HG03439 (cell line): ENCODE data around the gene C1QTNF1.

ENCODE experiments used
- ATAC-seq: cut with Tn5 transposase; IDR thresholded peaks from one replicate; pipeline ENCODE4 v1.9.1; 2021; ENCODE audit warnings: mild to moderate bottlenecking, moderate library complexity; ENCODE audit not compliant: unreplicated experiment

The C1QTNF1 gene

GRCh38 chr17:79088997-79089328, 65.0 kb downstream of the C1QTNF1 start:
- no peak for ATAC-seq

DNA sequence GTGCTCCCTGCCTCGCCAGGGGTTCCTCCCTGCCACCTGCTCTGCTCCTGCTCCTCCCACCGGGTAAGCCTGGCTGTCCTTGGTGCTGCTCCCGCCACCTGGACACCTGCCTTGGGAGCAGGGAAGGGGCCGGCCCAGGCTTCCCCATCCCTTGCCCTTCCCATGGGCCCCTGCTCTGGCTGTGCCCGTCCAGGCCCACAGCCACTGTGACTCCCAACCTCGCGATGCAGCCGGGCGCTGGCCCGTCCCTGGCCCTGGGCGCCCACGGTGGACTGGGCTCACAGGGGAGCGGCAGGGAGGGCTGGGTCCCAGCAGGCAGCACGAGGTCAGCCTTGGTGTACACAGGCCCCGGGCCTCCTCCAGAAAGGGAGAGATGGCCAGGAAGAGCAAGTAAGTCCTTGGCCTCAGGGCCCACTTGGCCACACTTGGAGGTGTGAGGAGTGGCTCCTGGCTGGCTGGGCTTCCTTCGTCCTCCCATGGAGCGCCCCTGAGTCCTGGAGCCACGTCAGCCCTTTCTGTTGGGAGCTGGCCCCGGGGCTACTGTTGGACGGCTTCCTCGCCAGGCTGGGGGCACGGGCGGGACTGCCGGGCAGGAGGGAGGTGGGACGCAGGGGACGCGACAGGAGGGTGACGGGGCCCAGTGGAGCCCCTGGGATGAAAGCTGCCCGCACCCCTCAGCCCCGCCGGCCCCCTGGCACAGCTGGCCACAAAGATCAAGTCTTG, 65.9 kb downstream of the C1QTNF1 start:
- ATAC-seq: no peak

DNA sequence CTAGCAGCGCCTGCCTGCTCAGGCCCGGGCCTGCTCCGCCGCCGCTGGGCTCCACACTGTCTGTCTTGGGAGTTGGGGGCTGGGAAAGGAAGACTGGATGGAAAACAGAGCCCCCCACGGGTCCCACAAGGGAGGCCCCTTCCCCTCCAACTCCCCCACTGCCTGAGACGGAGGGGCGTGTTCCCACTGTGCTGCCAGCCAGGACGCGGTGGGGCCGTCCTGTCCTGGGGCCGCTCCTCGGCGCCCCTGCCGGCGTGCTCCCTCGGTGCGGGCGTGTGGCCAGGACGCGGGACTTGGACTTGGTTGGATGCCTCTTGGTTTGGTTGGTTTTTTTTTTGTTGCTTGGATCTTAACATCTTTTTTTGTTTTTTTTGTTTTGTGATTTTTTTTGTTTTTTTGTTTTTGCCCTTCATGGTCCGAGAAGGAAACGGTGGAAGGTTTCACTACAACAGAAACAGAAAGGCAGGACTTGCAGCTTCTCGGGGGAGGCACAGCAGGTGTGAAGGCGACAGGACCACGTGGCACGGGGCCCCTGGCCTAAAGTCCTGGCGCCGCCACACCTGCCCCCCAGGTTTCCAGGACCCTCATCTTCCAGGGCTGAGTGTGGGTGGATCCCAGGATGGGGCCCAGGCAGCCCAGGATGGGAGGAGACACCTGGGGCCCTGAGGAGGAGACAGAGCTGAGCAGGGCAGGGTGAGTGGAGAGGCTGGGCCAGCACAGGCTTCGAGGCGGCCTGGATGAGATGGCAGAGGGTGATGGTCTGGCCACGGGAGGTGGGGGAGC, 66.7 kb downstream of the C1QTNF1 start:
- no peak for ATAC-seq

GRCh38 chr17:79091226-79091670, 67.3 kb downstream of the C1QTNF1 start:
- no peak for ATAC-seq

- ATAC-seq: no peak
Measured at GRCh38 chr17:79092567-79092966, 68.6 kb downstream of the C1QTNF1 start.

DNA sequence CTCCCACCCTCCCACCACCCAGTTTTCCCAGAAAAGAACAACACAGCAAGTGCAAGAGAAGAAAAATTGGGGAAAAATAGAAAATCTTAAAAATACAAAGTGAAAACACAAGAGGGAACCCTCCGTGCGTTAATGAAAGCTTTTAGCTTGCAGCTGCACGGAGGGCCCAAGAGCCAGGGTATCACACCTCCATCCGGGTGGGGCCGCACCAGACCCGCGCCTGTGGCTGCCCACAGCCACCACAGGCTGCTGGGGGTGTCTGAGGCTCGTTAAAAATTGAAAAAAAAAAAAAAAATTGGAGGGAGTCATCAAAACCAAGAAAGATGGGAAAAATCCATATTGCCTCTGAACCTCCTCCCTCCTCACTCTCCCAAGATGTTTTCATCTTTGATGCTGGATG, 69.3 kb downstream of the C1QTNF1 start:
- no peak for ATAC-seq

DNA sequence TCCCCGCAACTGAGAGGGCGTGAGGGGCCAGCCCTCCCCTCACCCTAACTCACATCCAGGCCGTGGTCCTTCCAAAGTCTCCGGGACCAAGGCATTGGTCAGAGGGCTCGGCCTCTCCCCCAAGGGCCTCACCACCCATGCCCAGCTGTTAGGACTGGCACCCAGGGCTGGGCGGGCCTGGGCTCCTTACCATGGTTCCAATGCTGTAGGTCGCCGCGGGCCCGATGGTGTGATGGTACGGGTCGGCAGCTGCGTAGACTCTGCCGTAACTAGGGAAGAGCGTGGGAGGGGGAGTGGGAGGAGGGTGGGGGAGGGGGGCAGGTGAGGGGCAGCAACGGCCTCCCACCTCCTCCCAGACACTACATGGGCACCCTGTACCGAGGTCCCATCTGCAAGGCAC, 70.3 kb downstream of the C1QTNF1 start:
- ATAC-seq: no peak

DNA sequence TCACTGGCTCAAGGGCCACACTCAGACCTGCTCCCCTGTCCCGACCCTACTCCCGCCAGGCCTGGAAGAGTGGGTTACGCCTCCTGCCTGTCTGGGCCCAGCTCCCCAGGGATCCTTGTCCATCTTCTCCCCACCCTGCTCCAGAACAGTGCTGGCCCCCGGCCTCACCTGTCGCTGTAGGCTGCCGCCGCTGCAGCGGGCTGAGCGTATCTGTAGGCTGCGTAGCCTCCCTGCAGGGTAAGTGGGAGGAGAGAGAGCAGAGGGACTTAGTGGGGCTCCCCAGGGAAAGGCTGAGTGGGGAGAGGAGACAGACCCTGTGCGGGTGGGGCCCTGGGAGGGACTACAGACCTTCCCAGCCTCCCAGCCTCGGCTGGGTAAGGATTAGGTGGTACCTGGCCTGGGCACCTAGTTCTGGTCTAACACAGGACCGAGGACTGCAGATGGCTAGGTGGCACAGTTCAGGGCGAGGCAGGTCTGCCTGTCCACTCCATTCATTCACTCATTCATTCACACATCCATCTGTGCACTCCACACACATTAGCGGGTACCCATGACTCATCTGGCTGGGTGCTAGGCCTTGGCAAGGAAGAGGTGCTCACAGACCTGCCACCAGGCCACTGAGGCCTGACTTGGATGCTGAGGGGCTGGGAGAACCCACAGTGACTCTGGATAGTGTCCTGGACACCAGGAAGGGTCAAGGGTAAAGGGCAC, 71.5 kb downstream of the C1QTNF1 start:
- ATAC-seq: no peak

DNA sequence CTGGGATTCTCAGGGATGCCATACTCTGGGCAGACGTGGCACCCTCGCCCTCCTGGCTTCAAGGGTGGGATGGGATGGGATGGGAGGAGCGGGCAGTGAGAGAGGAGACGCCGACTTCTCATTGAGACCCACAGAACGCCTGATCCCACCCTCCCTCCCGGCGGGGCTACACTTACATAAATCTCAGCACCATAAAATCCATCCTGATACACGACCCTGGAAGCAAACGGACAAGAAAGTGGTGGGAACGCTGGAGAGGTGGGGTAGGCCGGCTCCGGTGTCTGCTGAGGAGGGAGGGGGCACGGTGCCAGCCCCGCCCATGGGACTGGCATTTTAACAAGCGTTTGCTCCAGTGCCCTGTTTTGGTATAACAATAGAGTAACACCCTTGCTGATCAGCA, 72.5 kb downstream of the C1QTNF1 start:
- no peak for ATAC-seq

DNA sequence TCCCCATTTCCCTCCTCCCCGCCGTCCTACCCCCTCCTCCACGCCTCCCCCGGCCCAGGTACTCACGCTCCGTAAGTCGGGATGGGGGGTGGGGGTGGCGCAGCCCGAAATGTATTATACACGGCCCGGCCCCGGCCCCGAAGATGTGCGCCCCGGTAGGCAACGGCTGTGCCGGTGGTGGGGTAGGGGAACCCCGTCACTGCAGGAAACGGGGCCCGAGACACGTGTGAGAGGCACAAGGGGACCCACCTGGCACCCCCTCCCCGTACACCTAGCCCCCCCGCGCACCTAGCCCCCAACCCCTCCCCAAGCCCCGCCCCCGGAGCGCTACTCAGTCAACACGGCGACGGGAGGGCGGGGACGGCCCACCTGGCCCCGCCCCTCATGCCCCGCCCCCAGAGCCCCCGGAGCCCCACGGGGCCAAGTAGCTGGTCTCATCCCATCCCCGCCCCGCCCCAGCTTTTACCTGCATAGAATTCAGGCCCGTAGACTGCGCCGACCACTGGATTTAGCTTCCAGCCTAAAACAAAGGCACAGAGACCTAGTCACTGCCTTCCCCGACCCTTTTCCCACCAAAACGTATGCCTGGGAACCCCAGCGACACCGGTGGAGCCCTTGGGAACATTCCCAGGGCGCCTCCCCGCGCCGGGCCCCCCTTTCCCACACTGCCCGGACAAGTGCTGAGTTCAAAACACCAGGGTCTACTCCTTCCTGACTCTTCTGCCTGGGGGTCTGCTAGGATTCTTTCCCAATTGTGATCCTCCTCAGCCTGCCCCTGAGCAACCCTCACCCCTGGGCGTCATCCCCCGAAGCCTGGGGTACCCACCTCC, 73.5 kb downstream of the C1QTNF1 start:
- ATAC-seq: no peak

GRCh38 chr17:79098282-79098867, 74.4 kb downstream of the C1QTNF1 start:
- no peak for ATAC-seq
